H1 (cell line): ENCODE measurements around the gene OR52K1. TPM values are rescaled to one million over a fixed set of nuclear protein-coding genes. Genes with fewer than 3 reads are reported as not detected.

Experiments used
- CTCF ChIA-PET: fragments of 300-600 bp; sonication (Branson Sonifier 250); formaldehyde crosslinking; loops from one replicate; lab custom pipeline; 2021; ENCODE audit not compliant: partially characterized antibody; lab: Charles Lee
- POLR2A ChIA-PET: fragments of 300-600 bp; sonication (Branson Sonifier 250); formaldehyde crosslinking; loops from one replicate; lab custom pipeline; 2021; ENCODE audit warnings: inconsistent platforms; ENCODE audit not compliant: partially characterized antibody; lab: Charles Lee
- DNase-seq, 2 experiments: peaks; one replicate each; pipeline versions ENCODE4 v3.0.0 to v3.0.0-alpha.2; 2010 to 2022; ENCODE audit warnings: low spot score in 2 of 2, low read depth in 1 of 2, mixed read lengths in 1 of 2
- FAIRE-seq: peaks from 2 replicates; lab custom pipeline; 2011; peaks lifted over from hg19 to GRCh38; lab: Jason Lieb, UNC
- H2AFZ ChIP-seq: 2 replicates; pipeline ENCODE4 v1.8.1; 2012; ENCODE audit warnings: low read length, inconsistent platforms
- H2AK5ac ChIP-seq: 2 replicates; pipeline ENCODE4 v1.6.1; 2013; ENCODE audit warnings: low read depth, low read length
- H2BK120ac ChIP-seq: replicated peaks from 2 replicates; pipeline ENCODE3; 2013; ENCODE audit warnings: low read depth, low read length, inconsistent platforms
- H2BK12ac ChIP-seq: 2 replicates; pipeline ENCODE4 v1.6.1; 2013; ENCODE audit warnings: low read depth, low read length
- H2BK15ac ChIP-seq: 2 replicates; pipeline ENCODE4 v1.6.1; 2013; ENCODE audit warnings: low read length
- H2BK20ac ChIP-seq: 2 replicates; pipeline ENCODE4 v1.6.1; 2013; ENCODE audit warnings: low read length
- H2BK5ac ChIP-seq: 2 replicates; pipeline ENCODE4 v1.6.1; 2013; ENCODE audit warnings: low read depth, low read length
- H3K14ac ChIP-seq: 2 replicates; pipeline ENCODE4 v1.6.1; 2013; ENCODE audit warnings: inconsistent platforms; ENCODE audit not compliant: insufficient read length
- H3K18ac ChIP-seq: 2 replicates; pipeline ENCODE4 v1.6.1; 2013; ENCODE audit warnings: low read length; ENCODE audit errors: extremely low read depth
- H3K23ac ChIP-seq: 2 replicates; pipeline ENCODE4 v1.6.1; 2013; ENCODE audit warnings: inconsistent platforms; ENCODE audit not compliant: insufficient read length
- H3K23me2 ChIP-seq: 2 replicates; pipeline ENCODE4 v1.6.1; 2013; ENCODE audit warnings: low read depth, low read length
- H3K27ac ChIP-seq: 2 replicates; pipeline ENCODE4 v1.6.1; 2011; ENCODE audit warnings: low read depth, low read length, inconsistent platforms
- H3K27me3 ChIP-seq, 4 experiments: replicated peaks in 1 of 4; 1 replicate in 1 of 4; 2 replicates in 3 of 4; pipeline versions ENCODE4 v1.6.1 to v1.8.1; 2011 to 2013; ENCODE audit warnings: low read length in 3 of 4, mild to moderate bottlenecking in 3 of 4, inconsistent platforms in 2 of 4, mixed read lengths in 2 of 4, moderate library complexity in 1 of 4; ENCODE audit not compliant: control insufficient read depth in 3 of 4, insufficient read depth in 3 of 4; ENCODE audit errors: extremely low read depth in 1 of 4
- H3K36me3 ChIP-seq, 4 experiments: 2 replicates each; pipeline versions ENCODE4 v1.6.1 to v1.8.1; 2011 to 2013; ENCODE audit warnings: mild to moderate bottlenecking in 4 of 4, low read length in 3 of 4, moderate library complexity in 2 of 4, control low read depth in 1 of 4, inconsistent platforms in 1 of 4; ENCODE audit not compliant: insufficient read depth in 4 of 4, control insufficient read depth in 2 of 4
- H3K4ac ChIP-seq: replicated peaks from 2 replicates; pipeline ENCODE3; 2013; ENCODE audit warnings: low read length, low read depth, mixed read lengths, inconsistent platforms; ENCODE audit not compliant: insufficient read length
- H3K4me1 ChIP-seq, 4 experiments: replicated peaks in 1 of 4; 1 replicate in 1 of 4; 2 replicates in 3 of 4; pipeline versions ENCODE4 v1.6.1 to v1.8.1; 2011 to 2013; ENCODE audit warnings: low read length in 3 of 4, inconsistent platforms in 2 of 4, mixed read lengths in 1 of 4; ENCODE audit not compliant: insufficient read depth in 4 of 4, control insufficient read depth in 3 of 4
- H3K4me2 ChIP-seq, 2 experiments: 2 replicates each; pipeline versions ENCODE4 v1.6.1 to v1.8.1; 2011 to 2013; ENCODE audit warnings: low read depth in 2 of 2, low read length in 2 of 2, control low read depth in 1 of 2, inconsistent platforms in 1 of 2, mild to moderate bottlenecking in 1 of 2; ENCODE audit not compliant: insufficient read depth in 1 of 2
- H3K4me3 ChIP-seq, 4 experiments: fragments of 200-600, 300-600 bp in 1 of 4; sonication (generic), shearing (Covaris generic), sonication (Bioruptor Twin) in 1 of 4; 2 replicates each; pipeline versions ENCODE4 v1.5.1 to v1.8.1; 2011 to 2016; ENCODE audit warnings: low read length in 4 of 4, low read depth in 3 of 4, control low read depth in 2 of 4, inconsistent platforms in 2 of 4, mild to moderate bottlenecking in 2 of 4, mixed read lengths in 1 of 4, moderate library complexity in 1 of 4; ENCODE audit not compliant: insufficient read depth in 2 of 4; ENCODE audit errors: extremely low read depth in 1 of 4
- H3K56ac ChIP-seq: replicated peaks from 2 replicates; pipeline ENCODE3; 2013; ENCODE audit warnings: low read depth, mild to moderate bottlenecking, mixed read lengths, low read length, inconsistent platforms; ENCODE audit not compliant: insufficient read length
- H3K79me1 ChIP-seq: 2 replicates; pipeline ENCODE4 v1.6.1; 2013; ENCODE audit warnings: low read depth, low read length, control low read depth
- H3K79me2 ChIP-seq, 2 experiments: 2 replicates each; pipeline versions ENCODE4 v1.6.1 to v1.8.1; 2012 to 2013; ENCODE audit warnings: low read length in 2 of 2, mild to moderate bottlenecking in 2 of 2, inconsistent platforms in 1 of 2; ENCODE audit not compliant: insufficient read depth in 2 of 2, control insufficient read depth in 1 of 2
- H3K9ac ChIP-seq, 4 experiments: replicated peaks in 1 of 4; 1 replicate in 1 of 4; 2 replicates in 3 of 4; pipeline versions ENCODE4 v1.6.1 to v1.8.1; 2011 to 2013; ENCODE audit warnings: low read depth in 3 of 4, low read length in 3 of 4, control low read depth in 2 of 4, mild to moderate bottlenecking in 2 of 4, moderate library complexity in 2 of 4, inconsistent platforms in 1 of 4; ENCODE audit errors: extremely low read depth in 1 of 4
- H3K9me3 ChIP-seq, 2 experiments: 2 replicates each; pipeline versions ENCODE4 v1.6.1 to v1.8.1; 2012 to 2013; ENCODE audit warnings: mild to moderate bottlenecking in 2 of 2, moderate library complexity in 2 of 2, control low read depth in 1 of 2, inconsistent platforms in 1 of 2, low read depth in 1 of 2, low read length in 1 of 2, mixed read lengths in 1 of 2; ENCODE audit not compliant: insufficient read depth in 2 of 2
- H4K20me1 ChIP-seq, 2 experiments: replicated peaks in 1 of 2; 2 replicates each; pipeline versions ENCODE3 to v1.8.1; 2011 to 2013; ENCODE audit warnings: inconsistent platforms in 2 of 2, low read length in 2 of 2, mild to moderate bottlenecking in 1 of 2; ENCODE audit not compliant: insufficient read depth in 2 of 2, control insufficient read depth in 1 of 2
- H4K5ac ChIP-seq: 2 replicates; pipeline ENCODE4 v1.6.1; 2013; ENCODE audit warnings: low read length, low read depth, mixed read lengths, inconsistent platforms; ENCODE audit not compliant: insufficient read length
- H4K8ac ChIP-seq: 2 replicates; pipeline ENCODE4 v1.8.0; 2013; ENCODE audit warnings: mild to moderate bottlenecking, moderate library complexity, low read length, inconsistent platforms; ENCODE audit not compliant: insufficient read depth; ENCODE audit errors: extremely low read depth
- H4K91ac ChIP-seq: replicated peaks from 2 replicates; pipeline ENCODE3; 2013; ENCODE audit warnings: low read length, mixed read lengths, inconsistent platforms; ENCODE audit not compliant: insufficient read length
- CBX8 ChIP-seq: fragments of 300-800, 300-1000 bp; sonication (generic); IDR thresholded peaks from 2 replicates; pipeline ENCODE4 v1.7.1; 2016; ENCODE audit warnings: low read depth, low read length, borderline replicate concordance
- CEBPB ChIP-seq: IDR thresholded peaks from 2 replicates; pipeline ENCODE4 v1.6.1; 2012; ENCODE audit warnings: low read depth, low read length
- CREB1 ChIP-seq: IDR thresholded peaks from 2 replicates; pipeline ENCODE4 v1.6.1; 2012; ENCODE audit warnings: inconsistent platforms
- EZH2 ChIP-seq: fragments of 200-600 bp; sonication (generic); IDR thresholded peaks from 2 replicates; pipeline ENCODE4 v1.7.1; 2012; ENCODE audit warnings: low read depth, mild to moderate bottlenecking, moderate library complexity, low read length, inconsistent platforms; ENCODE audit not compliant: severe bottlenecking
- FOSL1 ChIP-seq: IDR thresholded peaks from 2 replicates; pipeline ENCODE4 v1.6.1; 2011; ENCODE audit warnings: mild to moderate bottlenecking, low read depth, low read length, moderate library complexity; ENCODE audit not compliant: insufficient read depth
- KDM5A ChIP-seq: fragments of 200-600 bp; IDR thresholded peaks from 2 replicates; pipeline ENCODE4 v1.7.1; 2012; ENCODE audit warnings: mild to moderate bottlenecking, low read length, inconsistent platforms, mixed read lengths
- POLR2A ChIP-seq, 2 experiments: IDR thresholded peaks; 1 replicate in 1 of 2; 2 replicates in 1 of 2; pipeline ENCODE4 v1.6.1; 2011; ENCODE audit warnings: low read depth in 2 of 2, low read length in 2 of 2, mild to moderate bottlenecking in 2 of 2; ENCODE audit errors: control extremely low read depth in 1 of 2
- SIRT6 ChIP-seq: IDR thresholded peaks from one replicate; pipeline ENCODE4 v1.7.1; 2012; ENCODE audit warnings: low read length, inconsistent platforms
- SIX5 ChIP-seq: IDR thresholded peaks from 2 replicates; pipeline ENCODE4 v1.6.1; 2011; ENCODE audit warnings: mild to moderate bottlenecking, low read depth, low read length
- SP1 ChIP-seq: IDR thresholded peaks from 2 replicates; pipeline ENCODE4 v1.6.1; 2011; ENCODE audit warnings: low read depth, low read length
- WGBS, 2 experiments: shearing (Covaris generic) in 1 of 2; methylation state at CpG; one replicate each; pipeline versions ENCODE4 v1.1.6 to v1.1.7; 2013 to 2015; ENCODE audit warnings: low lambda C conversion rate in 2 of 2, mixed read lengths in 2 of 2, inconsistent platforms in 1 of 2, low coverage in 1 of 2, missing lambda C conversion rate in 1 of 2; ENCODE audit not compliant: insufficient replicate concordance in 2 of 2, insufficient coverage in 1 of 2, insufficient read length in 1 of 2; ENCODE audit errors: extremely low coverage in 1 of 2, missing lambda C conversion rate in 1 of 2; 5-methylcytosine and 5-hydroxymethylcytosine counted together
- polyA plus RNA-seq, 7 experiments: library from polyadenylated mRNA; depleted of rRNA in 3 of 7; stranded (reverse) in 5 of 7; unstranded in 2 of 7; fragments of >200 nt in 5 of 7; fragments of 200-250 nt in 2 of 7; gene quantifications; 1 replicate in 5 of 7; 2 replicates in 1 of 7; 4 replicates in 1 of 7; pipeline versions ENCODE4 v1.2.1 to v1.2.3, GENCODE V29; 2011 to 2013; ENCODE audit warnings: missing spikeins in 2 of 7, mixed read lengths in 2 of 7
- total RNA-seq: library from RNA; stranded (reverse); fragmentation: NEBNext Ultra II Directional; extraction: Animal tissue kit (Norgen Biotek cat#: 25700); gene quantifications from 2 replicates; pipeline ENCODE4 v1.2.1, GENCODE V29; 2021

The OR52K1 gene
- total and polyA plus RNA-seq, 2 of the 8 experiments (the other 6 are each of a cell fraction or from before 2014, with no cell fraction given): not detected

DNA sequence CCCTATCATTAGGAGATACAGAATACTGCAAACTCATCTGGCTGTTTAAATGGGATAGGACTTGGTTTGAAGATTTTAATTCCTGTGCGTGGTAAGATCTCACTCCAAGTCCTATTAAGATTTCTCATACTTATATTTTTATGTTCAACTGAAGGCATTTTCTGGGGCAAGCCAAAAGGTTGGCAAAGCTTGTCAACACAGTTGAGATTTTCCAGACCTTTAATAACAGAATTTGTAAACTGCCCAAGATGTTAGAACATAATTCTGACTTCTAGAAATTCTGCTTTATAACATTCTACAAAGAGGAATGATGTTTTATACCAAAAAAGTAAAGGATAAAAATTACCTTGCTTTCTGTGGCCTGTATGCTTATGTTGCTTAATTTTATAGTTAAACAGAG, 31.8 kb downstream of the OR52K1 start:
- H3K14ac ChIP-seq: no peak overlapping the region
- H3K27ac ChIP-seq: no peak overlapping the region
- H3K27me3 ChIP-seq: peaks cover 0 to 2% (median 0%) of the 10 kb centered on the region in 4 experiments; a peak in 1 of 7 replicates
- H4K91ac ChIP-seq: no peak overlapping the region
- no peak overlapping the region for H3K23ac ChIP-seq
- H4K5ac ChIP-seq: no peak overlapping the region
- H3K23me2 ChIP-seq: no peaks in the 10 kb centered on the region
- H3K18ac ChIP-seq: no peak overlapping the region
- no peak overlapping the region for H2BK5ac ChIP-seq
- ChIA-PET CTCF (no interaction called here), POLR2A (no interaction called here)
- DNase-seq: no peak
- no peak overlapping the region for H2BK15ac ChIP-seq
- H3K79me1 ChIP-seq: no peaks in the 10 kb centered on the region
- no peaks in the 10 kb centered on the region for H3K9me3 ChIP-seq
- no peak overlapping the region for H3K56ac ChIP-seq
- no peak overlapping the region for H2AFZ ChIP-seq
- no peak overlapping the region for H3K4me2 ChIP-seq
- no peaks in the 10 kb centered on the region for H4K20me1 ChIP-seq
- WGBS, 2 experiments: 86% methylated on average over 1 of the region's 1 CpG; no CpG with 5 or more reads in 1 of the 2 experiments
- no peaks in the 10 kb centered on the region for H3K79me2 ChIP-seq
- no peak overlapping the region for H2BK120ac ChIP-seq
- no peak overlapping the region for H3K9ac ChIP-seq
- no peaks in the 10 kb centered on the region for H3K36me3 ChIP-seq
- H2BK20ac ChIP-seq: no peak overlapping the region
- H3K4ac ChIP-seq: no peak overlapping the region
- no peak for FAIRE-seq
- H2BK12ac ChIP-seq: no peak overlapping the region
- H4K8ac ChIP-seq: no peak overlapping the region
- no peaks in the 10 kb centered on the region for H3K4me1 ChIP-seq
- H2AK5ac ChIP-seq: no peak overlapping the region
- H3K4me3 ChIP-seq: no peak overlapping the region
- TF ChIP-seq KDM5A (no peak), POLR2A (IDR thresholded peaks at IDR 0.05; ENCODE audit: control extremely low read depth in 1 of 2, low read depth in 2 of 2, low read length in 2 of 2) (no peak), SP1 (no peak), CREB1 (no peak), SIX5 (no peak), CBX8 (no peak), FOSL1 (no peak), CEBPB (no peak), SIRT6 (no peak), EZH2 (no peak)
